Activated naive CD8-positive, alpha-beta T cell treated with anti-CD3 and anti-CD28 coated beads for 36 hours (primary cell): ENCODE results near the gene SOSTDC1. TPM values are rescaled to one million over a fixed set of nuclear protein-coding genes. Genes with fewer than 3 reads are reported as not detected.

Experiments
- DNase-seq: peaks from one replicate; pipeline ENCODE4 v3.0.0; 2021
- H3K27ac Mint-ChIP-seq: one replicate; pipeline ENCODE4 v1.8.0; 2022; ENCODE audit warnings: mild to moderate bottlenecking, moderate library complexity, mixed read lengths
- H3K27me3 Mint-ChIP-seq: one replicate; pipeline ENCODE4 v1.8.0; 2022; ENCODE audit warnings: mild to moderate bottlenecking, mixed read lengths
- H3K36me3 Mint-ChIP-seq: one replicate; pipeline ENCODE4 v1.8.0; 2021; ENCODE audit warnings: mild to moderate bottlenecking, mixed read lengths
- H3K4me1 Mint-ChIP-seq: one replicate; pipeline ENCODE4 v1.8.0; 2021; ENCODE audit warnings: mixed read lengths
- H3K4me3 Mint-ChIP-seq: one replicate; pipeline ENCODE4 v1.8.0; 2022; ENCODE audit warnings: mild to moderate bottlenecking, moderate library complexity, mixed read lengths
- H3K9me3 Mint-ChIP-seq: one replicate; pipeline ENCODE4 v1.8.0; 2022; ENCODE audit warnings: mixed read lengths
- total RNA-seq, 2 experiments: library from RNA; stranded (reverse); gene quantifications; one replicate each; pipeline ENCODE4 v1.2.3, GENCODE V29; 2021

SOSTDC1 gene
- total RNA-seq, 2 experiments from 2014 or later = not detected

GRCh38 chr7:16417906-16418305, 47.6 kb downstream of the SOSTDC1 start:
- Mint-ChIP-seq H3K9me3 (no peaks in the 10 kb centered on the region), H3K27ac (no peak overlapping the region), H3K4me1 (peaks cover 21% of the 10 kb centered on the region), H3K36me3 (peaks cover 3% of the 10 kb centered on the region), H3K4me3 (no peak overlapping the region), H3K27me3 (no peaks in the 10 kb centered on the region)
- DNase-seq = no peak

GRCh38 chr7:16416289-16417282, 49.0 kb downstream of the SOSTDC1 start:
- H3K27me3 Mint-ChIP-seq = no peaks in the 10 kb centered on the region
- no peaks in the 10 kb centered on the region for H3K9me3 Mint-ChIP-seq
- peaks cover 3% of the 10 kb centered on the region for H3K36me3 Mint-ChIP-seq
- DNase-seq = no peak
- no peak overlapping the region for H3K27ac Mint-ChIP-seq
- peaks cover 16% of the 10 kb centered on the region for H3K4me1 Mint-ChIP-seq
- no peak overlapping the region for H3K4me3 Mint-ChIP-seq

- Mint-ChIP-seq H3K4me1 (peaks cover 3% of the 10 kb centered on the region), H3K9me3 (no peaks in the 10 kb centered on the region), H3K36me3 (no peaks in the 10 kb centered on the region), H3K27ac (no peak overlapping the region), H3K4me3 (no peak overlapping the region), H3K27me3 (no peaks in the 10 kb centered on the region)
- no peak for DNase-seq
Observed at GRCh38 chr7:16412274-16413254, 53.0 kb downstream of the SOSTDC1 start.

Other genes with a start within 250 kb of the SOSTDC1 start
- 1 to 10 TPM; 1.7 to 1.9 TPM for gene CRPPA, start 44.2 kb downstream of the SOSTDC1 start, total RNA-seq
- gene LRRC72, start 61.1 kb upstream of the SOSTDC1 start, total RNA-seq = not detected
- gene ANKMY2, start 180.0 kb upstream of the SOSTDC1 start, total RNA-seq = 10 to 100 TPM; 12.1 to 12.5 TPM
- gene BZW2, start 180.4 kb upstream of the SOSTDC1 start, total RNA-seq = 100 to 1,000 TPM; 158 to 162 TPM